ENCODE results near the gene MYO1C. TPM values are rescaled to one million over a fixed set of nuclear protein-coding genes. Genes with fewer than 3 reads are reported as not detected.

Gene MYO1C
- polyA plus RNA-seq, 1 donor from 2014 or later, result 5.7 TPM

GRCh38 chr17:1491443-1492248 is 840 bp downstream of the MYO1C start:
- no peaks in the 10 kb centered on the region for H4K20me1 ChIP-seq (ENCODE audit: insufficient read depth)
- H3K36me3 ChIP-seq (ENCODE audit: insufficient read depth, low read length), result no peaks in the 10 kb centered on the region
- TF ChIP-seq POLR2AphosphoS5 (IDR thresholded peaks at IDR 0.05) (no peak), CTCF (IDR thresholded peaks at IDR 0.05; ENCODE audit: poor library complexity, severe bottlenecking) (no peak), REST (IDR thresholded peaks at IDR 0.05; ENCODE audit: borderline replicate concordance) (no peak), SMC3 (conservative IDR thresholded peaks at IDR 0.05; ENCODE audit: poor library complexity) (no peak), EP300 (conservative IDR thresholded peaks at IDR 0.05; ENCODE audit: poor library complexity, severe bottlenecking) (no peak), TAF1 (IDR thresholded peaks at IDR 0.05; ENCODE audit: low read depth) (no peak), RAD21 (conservative IDR thresholded peaks at IDR 0.05) (no peak), EZH2 (IDR thresholded peaks at IDR 0.05; ENCODE audit: borderline replicate concordance, insufficient read depth, low read length, poor library complexity, severe bottlenecking) (no peak), MXI1 (conservative IDR thresholded peaks at IDR 0.05; ENCODE audit: poor library complexity, severe bottlenecking) (no peak)
- no peak overlapping the region for H2AFZ ChIP-seq (ENCODE audit: low read depth, low read length)
- H3K9me3 ChIP-seq (ENCODE audit: low read length), result no peaks in the 10 kb centered on the region
- no peak overlapping the region for H3K27ac ChIP-seq (ENCODE audit: low read length)
- H3K9ac ChIP-seq (ENCODE audit: low read length), result peak overlapping the region; percentile 62
- H3K4me2 ChIP-seq (ENCODE audit: low read length), result no peak overlapping the region
- no peaks in the 10 kb centered on the region for H3K9me2 ChIP-seq (ENCODE audit: insufficient read depth, low read length)
- peak overlapping the region; percentile 75 for H3K4me3 ChIP-seq (ENCODE audit: low read length)
- H3K79me2 ChIP-seq (replicated peaks; ENCODE audit: insufficient read depth, low read length), result no peaks in the 10 kb centered on the region
- no peaks in the 10 kb centered on the region for H3F3A ChIP-seq (ENCODE audit: insufficient read depth, low read length, poor library complexity, severe bottlenecking)
- peaks cover 11% of the 10 kb centered on the region for H3K27me3 ChIP-seq (ENCODE audit: insufficient read depth, low read depth, low read length)

- H2AFZ ChIP-seq (ENCODE audit: low read depth, low read length), result peak overlapping the region; percentile 33
- no peaks in the 10 kb centered on the region for H3F3A ChIP-seq (ENCODE audit: insufficient read depth, low read length, poor library complexity, severe bottlenecking)
- TF ChIP-seq SMC3 (conservative IDR thresholded peaks at IDR 0.05; ENCODE audit: poor library complexity) (no peak), POLR2AphosphoS5 (IDR thresholded peaks at IDR 0.05) (no peak), MXI1 (conservative IDR thresholded peaks at IDR 0.05; ENCODE audit: poor library complexity, severe bottlenecking) (no peak), REST (IDR thresholded peaks at IDR 0.05; ENCODE audit: borderline replicate concordance) (no peak), TAF1 (IDR thresholded peaks at IDR 0.05; ENCODE audit: low read depth) (no peak), CTCF (IDR thresholded peaks at IDR 0.05; ENCODE audit: poor library complexity, severe bottlenecking) (no peak)
- peak overlapping the region; percentile 62 for H3K9ac ChIP-seq (ENCODE audit: low read length)
- peak overlapping the region; percentile 75 for H3K4me3 ChIP-seq (ENCODE audit: low read length)
- H3K27ac ChIP-seq (ENCODE audit: low read length), result no peak overlapping the region
- no peaks in the 10 kb centered on the region for H3K9me3 ChIP-seq (ENCODE audit: low read length)
- no peaks in the 10 kb centered on the region for H3K9me2 ChIP-seq (ENCODE audit: insufficient read depth, low read length)
- H3K27me3 ChIP-seq (ENCODE audit: insufficient read depth, low read depth, low read length), result peaks cover 11% of the 10 kb centered on the region
- no peaks in the 10 kb centered on the region for H4K20me1 ChIP-seq (ENCODE audit: insufficient read depth)
- peak overlapping the region; percentile 35 for H3K4me2 ChIP-seq (ENCODE audit: low read length)
- no peaks in the 10 kb centered on the region for H3K79me2 ChIP-seq (replicated peaks; ENCODE audit: insufficient read depth, low read length)
- H3K36me3 ChIP-seq (ENCODE audit: insufficient read depth, low read length), result no peaks in the 10 kb centered on the region
These were observed 1.6 kb downstream of the MYO1C start for GRCh38 chr17:1490643-1491442.

Measured in neural cell (in vitro differentiated cells).